Ramos (cell line): Measurements from ENCODE around the gene SEL1L2.

Source experiments
- in situ Hi-C: fragments of 300-500 bp; cut with MboI; formaldehyde crosslinking; loops from one replicate; pipeline ENCODE4 v1.14.3; 2022; ENCODE audit warnings: low sequenced_read_pairs; ENCODE audit not compliant: unreplicated experiment

SEL1L2 gene

GRCh38 chr20:13873831-13874230 lies 116.6 kb downstream of the SEL1L2 start:
- in situ Hi-C loops = no loop called here

GRCh38 chr20:13870170-13870748 lies 120.2 kb downstream of the SEL1L2 start:
- in situ Hi-C loops = no loop called here

DNA sequence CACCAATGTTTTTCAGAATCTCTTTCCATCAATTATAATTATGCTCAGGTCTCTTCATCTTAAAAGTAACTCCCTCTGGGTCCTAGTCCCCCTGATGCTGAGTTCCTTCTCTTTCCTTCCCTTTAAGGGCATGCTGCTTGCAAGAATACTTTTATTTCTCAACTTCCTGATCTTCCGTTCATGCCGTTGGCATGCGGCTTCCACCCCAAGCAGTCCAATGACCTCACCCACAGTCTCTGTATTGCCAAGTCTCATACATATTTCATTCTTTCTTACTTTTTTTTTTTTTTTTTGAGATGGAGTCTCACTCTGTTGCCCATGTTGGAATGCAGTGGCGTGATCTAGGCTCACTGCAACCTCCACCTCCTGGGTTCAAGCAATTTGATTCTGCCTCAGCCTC lies 122.1 kb downstream of the SEL1L2 start:
- in situ Hi-C loops = no loop called here

GRCh38 chr20:13865791-13866351 lies 124.5 kb downstream of the SEL1L2 start:
- in situ Hi-C loops = no loop called here

GRCh38 chr20:13865156-13865555 lies 125.3 kb downstream of the SEL1L2 start:
- in situ Hi-C loops = no loop called here

DNA sequence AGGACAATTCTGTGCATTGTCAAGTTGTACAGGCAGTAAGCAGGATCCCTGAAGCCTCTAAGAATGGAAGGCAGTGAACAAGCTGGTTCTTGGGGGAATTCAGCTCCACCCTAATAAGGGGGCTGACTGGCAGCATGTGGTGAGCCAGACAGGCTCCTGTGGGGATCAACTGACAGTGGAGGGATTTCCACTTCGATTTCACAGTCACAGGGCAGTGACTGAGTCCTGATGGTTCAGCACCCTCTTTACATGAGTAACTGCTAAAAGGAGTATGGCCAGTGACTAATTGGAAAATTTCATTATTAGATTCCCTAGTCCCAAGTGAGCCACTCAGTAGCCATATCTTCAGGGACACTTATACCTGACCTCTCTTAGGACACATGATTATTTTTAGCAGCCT lies 127.2 kb downstream of the SEL1L2 start:
- in situ Hi-C loops = no loop called here

DNA sequence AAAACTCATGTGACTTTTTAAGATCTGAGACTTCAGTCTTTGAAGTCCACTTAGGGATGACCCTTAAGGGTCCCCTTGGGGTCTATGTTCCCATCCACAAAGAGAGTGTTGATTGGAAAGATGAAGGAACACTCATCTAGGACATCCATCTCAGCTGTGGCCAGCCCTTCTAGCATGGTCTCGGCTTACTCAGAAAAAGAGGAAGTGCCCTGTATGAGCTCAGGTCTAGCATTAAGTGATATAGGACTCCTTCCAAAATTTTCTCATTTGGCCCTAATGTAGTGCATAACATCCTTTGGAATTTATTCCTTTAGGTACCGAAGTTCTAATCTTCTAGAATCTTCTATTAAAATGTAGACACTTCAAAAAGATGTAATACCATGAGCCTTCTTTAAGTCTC lies 128.2 kb downstream of the SEL1L2 start:
- in situ Hi-C loops = no loop called here

- in situ Hi-C loops = no loop called here
Measured at GRCh38 chr20:13858871-13859270, 131.5 kb downstream of the SEL1L2 start.

- in situ Hi-C loops = no loop called here
Measured at GRCh38 chr20:13858439-13858838, 132.0 kb downstream of the SEL1L2 start.

DNA sequence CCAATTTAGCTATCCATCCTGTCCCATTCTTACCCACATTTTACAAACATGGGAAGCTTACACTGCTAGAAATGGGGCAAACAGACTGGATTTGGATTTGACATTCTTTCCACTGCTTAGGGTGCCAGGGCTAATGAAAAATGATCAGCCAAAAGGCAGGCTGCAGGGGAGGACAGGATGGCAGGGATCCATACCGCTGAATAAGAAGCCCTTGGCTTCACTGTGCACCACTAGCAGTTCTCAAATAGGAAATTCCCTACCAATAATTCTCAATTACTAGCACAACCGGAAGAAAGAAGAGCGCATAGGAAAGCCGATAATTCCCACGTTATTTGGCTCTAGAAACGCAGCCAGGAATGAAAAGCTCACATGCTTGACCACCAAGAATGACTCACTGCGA lies 132.5 kb downstream of the SEL1L2 start:
- in situ Hi-C loops = no loop called here

DNA sequence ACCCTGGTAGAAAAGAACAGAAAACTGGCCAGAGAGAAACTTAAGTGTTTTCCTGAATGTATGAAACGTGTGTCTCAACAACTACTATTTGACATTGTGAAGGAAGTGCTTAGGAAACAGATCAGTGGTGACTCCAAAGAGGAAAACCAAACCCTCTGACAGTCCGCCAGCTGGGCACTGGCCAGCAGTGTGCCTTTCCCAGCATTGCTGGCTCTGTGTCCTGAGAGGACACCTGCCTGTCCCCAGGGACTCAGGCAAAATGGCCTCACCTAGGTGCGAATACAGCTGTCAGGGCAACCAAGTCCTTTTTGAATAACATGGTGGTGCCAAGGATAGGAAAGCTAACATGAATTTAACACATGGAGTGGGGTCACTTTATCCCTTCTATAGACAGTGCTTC lies 133.1 kb downstream of the SEL1L2 start:
- in situ Hi-C loops = no loop called here

- in situ Hi-C loops = no loop called here
Measured at GRCh38 chr20:13856354-13856753, 134.1 kb downstream of the SEL1L2 start.

DNA sequence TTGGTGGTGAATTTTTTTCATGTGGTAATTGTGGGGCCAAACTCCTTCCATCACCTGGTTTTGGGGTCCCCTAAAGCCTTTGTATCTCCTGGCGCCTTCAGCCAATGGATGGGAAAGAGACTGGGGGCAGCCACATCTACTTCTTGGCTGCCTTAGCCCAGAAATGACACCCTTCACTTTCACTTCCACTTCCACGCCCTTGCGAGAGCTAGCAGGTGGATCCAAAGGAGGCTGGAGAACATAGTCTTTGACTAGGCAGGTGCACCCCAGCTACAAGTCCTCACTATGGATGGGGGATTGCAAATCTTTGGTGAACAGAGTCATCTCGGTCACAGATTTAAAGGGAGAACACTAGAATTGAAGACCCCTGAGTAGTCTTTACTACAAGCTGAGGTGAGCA lies 134.8 kb downstream of the SEL1L2 start:
- in situ Hi-C loops = no loop called here

DNA sequence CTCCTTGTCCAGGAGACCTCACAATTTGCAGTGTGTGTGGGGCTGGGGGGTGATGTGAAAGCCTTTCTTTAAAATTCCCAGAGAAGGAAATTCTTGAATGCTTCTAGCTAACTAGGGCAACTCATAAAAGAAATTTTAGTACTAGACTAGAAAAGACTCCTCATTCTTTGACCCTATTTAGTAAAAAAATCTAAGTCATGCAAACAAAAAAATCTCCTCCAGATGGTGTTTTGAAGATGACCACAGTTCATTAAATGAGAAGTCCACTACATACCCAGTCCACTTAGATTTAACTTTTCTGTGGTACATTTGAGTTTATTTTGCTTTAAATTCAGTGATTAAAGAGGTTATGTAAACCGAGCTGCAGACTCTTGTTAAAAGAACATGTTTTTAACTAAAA lies 138.1 kb downstream of the SEL1L2 start:
- in situ Hi-C loops = no loop called here

DNA sequence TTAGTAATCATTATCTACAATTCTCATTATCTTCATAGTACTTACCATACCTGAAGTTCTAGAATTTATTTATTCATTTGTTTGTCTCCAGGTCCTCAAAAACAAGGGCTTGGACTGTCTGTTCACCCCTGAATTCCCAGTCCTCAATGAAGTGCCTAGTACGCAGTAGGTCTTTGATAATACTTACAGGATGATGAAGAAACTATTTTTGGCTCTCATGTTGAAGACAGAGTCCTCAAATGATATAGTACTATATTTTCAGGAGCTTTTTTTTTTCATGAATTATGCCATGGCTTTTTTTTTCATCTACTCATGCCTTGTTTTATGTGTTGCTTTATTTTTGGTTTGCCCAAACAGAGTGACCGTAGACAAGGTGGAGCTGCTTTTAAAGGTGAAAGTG lies 139.1 kb downstream of the SEL1L2 start:
- in situ Hi-C loops = no loop called here

DNA sequence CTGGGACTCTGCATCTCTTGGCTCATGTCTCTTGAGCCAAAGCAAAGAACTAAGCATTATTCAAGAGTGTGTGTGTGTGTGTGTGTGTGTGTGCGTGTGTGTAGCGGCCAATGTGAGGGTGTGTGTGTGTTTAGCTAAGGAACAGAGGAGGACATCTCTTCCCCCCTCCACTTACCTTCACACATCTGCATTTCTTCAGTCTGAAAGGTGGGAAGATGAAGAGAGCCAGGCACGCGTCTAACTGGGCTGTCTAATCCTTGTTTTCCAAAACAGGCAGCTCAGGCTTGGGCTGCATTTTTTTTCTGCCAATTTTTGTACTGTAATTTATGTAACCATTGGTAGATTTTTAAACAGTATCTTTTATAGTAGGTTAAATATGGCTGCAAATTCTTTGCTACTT lies 146.1 kb downstream of the SEL1L2 start:
- in situ Hi-C loops = no loop called here

DNA sequence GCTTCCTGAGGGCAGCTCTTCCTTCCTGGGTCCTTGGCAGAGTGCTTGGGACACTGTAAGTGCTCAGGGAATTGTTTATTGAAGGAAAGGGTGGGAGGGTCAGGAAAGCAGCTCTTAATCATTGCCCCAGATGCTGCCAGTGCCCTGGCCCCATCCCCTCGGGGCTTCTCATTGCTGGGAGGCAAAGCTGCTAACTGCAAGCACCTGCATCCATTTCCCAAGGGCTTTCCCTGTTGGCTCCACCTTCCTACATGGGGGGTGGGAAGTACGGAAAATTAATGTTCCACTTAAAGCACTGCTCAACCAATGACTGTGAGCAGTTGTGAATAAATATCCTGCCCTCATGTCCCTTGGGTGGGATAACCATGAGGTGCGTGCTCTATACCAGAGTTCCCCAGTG lies 149.2 kb downstream of the SEL1L2 start:
- in situ Hi-C loops = no loop called here

DNA sequence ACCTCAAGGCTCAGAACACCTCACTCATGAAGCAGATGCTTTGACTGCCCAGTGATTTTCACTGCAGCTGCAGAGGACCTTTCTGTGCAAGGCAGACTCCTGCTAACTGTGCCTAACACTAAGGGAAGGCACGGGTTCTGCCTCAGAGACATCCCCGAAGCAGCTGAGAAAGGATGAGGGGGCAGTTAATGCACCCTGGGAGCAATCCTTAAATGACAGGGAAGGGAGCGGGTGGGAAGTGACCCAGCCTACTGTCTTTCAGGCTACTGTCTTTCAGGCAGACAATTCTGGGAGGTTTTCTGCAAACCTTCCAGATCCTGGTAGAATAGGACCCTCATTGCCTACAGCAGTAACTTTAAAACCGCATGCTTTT lies 150.3 kb downstream of the SEL1L2 start:
- in situ Hi-C loops = no loop called here

DNA sequence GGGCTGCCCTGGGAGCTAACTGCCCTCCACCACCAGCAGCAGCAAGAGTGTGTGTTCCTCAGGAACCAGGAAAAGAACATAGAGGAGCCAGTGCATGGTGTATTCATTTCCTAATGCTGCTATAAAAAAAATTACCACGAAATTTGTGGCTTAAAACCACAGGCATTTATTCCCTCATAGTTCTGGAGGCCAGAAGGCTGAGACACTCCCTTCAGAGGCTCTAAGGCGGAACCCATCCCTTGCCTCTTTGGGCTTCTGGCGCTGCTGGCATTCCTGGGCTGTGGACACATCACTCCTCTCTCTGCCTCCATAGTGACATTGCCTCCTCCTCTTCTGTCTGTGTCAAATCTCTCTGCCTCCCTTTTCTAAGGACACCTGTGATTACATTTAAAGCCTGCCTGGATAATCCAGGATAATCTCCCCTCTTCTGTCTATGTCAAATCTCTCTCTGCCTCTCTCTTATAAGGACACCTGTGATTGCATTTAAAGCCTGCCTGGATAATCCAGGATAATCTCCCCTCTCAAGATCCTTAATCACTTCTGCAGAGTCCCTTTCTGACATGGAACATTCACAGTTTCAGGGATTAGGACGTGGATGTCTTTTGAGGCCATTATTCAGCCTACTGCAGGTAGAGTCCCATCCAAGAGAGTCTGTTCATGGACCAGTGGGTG lies 150.9 kb downstream of the SEL1L2 start:
- in situ Hi-C loops = no loop called here

DNA sequence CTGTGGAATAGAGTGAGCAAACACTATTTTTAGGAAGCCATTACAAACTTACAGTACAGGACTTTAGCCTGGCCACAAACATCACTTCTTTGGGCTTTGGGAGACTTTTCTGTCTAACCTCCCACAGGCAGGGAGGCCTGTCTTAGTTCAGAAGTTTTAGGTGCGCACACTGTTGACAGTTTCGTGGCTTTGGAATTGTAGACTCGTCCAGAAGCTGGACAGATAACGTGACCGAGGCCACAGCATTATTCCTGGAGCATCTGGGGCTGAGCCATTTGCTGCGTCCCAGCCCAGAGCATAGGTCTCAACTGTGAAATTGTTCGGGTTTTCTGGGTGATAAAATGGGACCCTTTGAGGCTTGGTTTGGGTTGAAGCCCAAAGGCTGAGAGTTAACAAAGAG lies 151.8 kb downstream of the SEL1L2 start:
- in situ Hi-C loops = no loop called here

DNA sequence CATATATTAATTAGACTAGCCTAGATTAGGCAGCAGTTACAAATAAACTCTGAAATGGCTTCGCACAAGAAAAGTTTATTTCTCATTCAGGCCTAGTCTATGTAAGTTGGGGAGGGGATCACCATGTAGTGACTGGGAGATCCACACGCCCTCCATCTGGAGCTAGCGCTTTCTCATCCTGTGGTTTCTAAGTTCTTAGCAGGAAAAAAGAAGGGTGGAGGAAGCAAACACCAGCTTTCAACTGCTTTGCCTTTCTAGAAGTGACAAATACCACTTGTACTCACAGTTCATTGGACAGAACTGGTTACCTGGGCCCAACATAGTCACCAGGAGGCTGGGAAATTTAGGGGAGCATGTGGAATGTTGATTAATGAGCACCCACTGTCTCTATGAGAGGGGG lies 158.9 kb downstream of the SEL1L2 start:
- in situ Hi-C loops = no loop called here

DNA sequence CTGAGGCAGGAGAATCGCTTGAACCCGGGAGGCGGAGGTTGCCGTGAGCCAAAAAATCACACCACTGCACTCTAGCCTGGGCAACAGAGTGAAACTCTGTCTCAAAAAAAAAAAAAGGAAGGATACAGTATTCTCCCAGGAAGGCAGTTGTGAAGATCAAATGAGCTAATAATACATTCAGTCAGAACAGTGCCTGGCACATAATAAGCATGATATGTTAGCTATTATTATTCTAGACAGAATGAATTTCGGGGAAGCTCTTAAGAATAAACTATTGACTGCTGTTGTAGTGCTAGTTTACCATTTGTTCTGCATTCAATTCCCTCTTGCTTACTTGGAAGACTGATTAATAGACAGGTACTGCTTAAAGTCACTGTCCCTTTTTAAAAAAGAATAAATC lies 164.9 kb downstream of the SEL1L2 start:
- in situ Hi-C loops = no loop called here
